Globus pallidus (tissue), 1 donor: ENCODE data around the gene ARMC12.
"Not testable (repeated sequence)": the region's sequence is repeated elsewhere in the genome, so short reads cannot be mapped to it uniquely, and the experiment has no call there.

Experiments used
- DNase-seq: peaks from one replicate; pipeline ENCODE4 v3.0.0-alpha.2; 2015; ENCODE audit warnings: low spot score

Gene ARMC12

DNA sequence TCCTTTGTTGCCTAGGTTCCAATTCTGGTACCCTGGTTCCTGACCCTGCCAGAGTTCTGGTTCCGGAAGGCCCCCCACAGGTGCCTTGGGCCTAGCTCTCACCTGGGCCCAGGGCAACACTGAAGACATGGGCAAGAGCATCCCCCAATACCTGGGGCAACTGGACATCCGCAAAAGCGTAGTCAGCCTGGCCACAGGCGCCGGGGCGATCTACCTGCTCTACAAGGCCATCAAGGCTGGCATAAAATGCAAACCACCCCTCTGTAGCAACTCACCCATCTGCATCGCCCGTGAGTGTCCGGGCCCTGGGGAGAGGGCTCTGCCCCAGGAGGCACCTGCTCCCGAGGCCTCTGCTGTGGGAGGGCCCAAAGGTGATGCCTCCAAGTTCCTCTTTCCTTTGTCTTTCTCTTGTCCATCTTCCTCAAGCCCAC, at the start of gene ARMC12:
Gene ARMC12 (plus strand): TSS at position 51 of the 431 bp plus-strand sequence. CDS start 77 bp downstream, at position 128.
- DNase-seq = no peak

DNA sequence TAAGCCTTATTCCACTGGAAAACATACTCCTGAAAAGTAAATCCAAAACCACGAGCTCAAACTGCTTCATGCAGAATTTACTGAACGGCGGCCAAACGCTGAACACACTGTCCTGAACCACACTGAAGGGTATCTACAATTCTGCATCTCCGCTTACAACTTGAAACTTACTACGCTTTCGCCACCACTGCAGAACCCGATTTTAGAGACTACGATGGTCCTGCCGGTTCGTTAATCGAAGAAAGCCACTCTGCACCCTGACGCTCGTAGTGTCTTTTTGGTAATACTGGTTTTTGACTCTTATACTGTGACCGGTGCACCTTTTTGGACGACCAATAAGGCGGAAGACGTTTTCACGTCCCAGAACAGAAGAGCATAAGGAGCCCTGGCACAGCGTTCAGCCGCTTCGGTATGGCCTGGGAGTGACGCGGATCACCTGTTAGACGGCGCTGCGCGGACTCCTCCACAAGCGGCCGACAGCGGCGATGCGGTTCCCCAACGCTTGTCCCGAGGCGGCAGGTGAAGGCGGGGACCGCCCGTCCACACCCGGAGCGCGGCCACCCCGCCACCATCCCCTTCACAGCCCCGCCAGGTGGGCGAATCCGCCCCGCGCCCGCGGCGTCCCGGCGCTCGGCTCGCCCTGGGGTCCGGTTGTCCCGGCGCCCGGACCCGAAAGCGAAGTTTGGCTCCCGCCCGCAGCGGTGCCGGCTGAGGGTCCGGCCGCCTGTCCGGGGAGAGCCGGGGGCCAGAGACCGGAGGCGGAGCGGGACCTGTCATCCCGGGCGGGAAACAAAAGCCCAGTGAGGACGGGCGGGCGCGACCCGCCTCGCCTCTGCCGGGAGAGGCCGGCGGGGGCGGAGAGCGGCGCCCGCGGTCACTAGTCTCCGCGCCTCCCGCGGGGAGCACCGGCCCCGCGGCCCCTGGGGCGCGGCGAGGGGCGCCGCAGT, 48.9 kb upstream of the ARMC12 start:
- DNase-seq = peak; percentile 49

- DNase-seq = peak; percentile 94
Observed at GRCh38 chr6:35688605-35689322, 48.1 kb upstream of the ARMC12 start, which contains the start of gene FKBP5. FKBP5 (minus strand) TSS chr6:35688915; CDS start chr6:35642824, 46,091 bp downstream.

- DNase-seq = not testable (repeated sequence)
Observed at GRCh38 chr6:35690006-35690405, 46.8 kb upstream of the ARMC12 start.

DNA sequence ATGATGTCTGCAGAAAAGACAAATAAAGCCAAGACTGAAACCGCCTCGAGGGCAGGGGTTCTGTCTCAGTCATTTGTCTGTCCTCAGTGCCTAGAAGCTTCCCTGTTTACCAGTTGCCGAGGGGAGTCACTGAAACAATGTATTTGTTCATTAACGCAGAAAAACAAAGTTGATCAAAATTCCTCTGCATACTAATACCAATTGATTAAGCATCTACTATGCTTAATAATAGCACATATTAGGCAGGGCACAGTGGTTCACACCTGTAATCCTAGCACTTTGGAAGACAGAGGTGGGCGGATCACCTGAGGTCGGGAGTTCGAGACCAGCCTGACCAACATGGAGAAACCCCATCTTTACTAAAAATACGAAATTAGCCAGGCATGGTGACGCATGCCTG, 46.3 kb upstream of the ARMC12 start:
- no peak for DNase-seq

GRCh38 chr6:35691027-35691824, 45.6 kb upstream of the ARMC12 start:
- DNase-seq = peak; percentile 60

DNA sequence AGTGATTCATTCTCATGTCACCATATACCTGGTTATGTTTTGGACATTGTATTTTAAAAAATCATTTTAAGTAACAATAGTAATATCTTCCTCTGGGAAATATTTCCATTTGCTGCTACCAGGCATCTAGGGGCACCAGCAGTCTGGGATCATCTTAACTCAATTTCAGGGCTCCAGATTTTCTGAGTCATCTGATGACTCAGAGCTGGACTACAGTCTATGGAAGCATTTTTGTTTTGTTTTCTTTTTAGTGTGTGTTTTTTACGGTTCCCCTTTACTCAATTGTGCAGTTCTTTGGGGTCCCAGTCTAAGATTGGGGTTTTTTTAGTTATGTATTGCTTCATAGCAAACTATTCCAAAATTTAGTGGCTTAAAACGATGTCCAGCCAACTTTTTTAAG, 42.4 kb upstream of the ARMC12 start:
- DNase-seq = no peak

GRCh38 chr6:35698430-35698829, 38.4 kb upstream of the ARMC12 start:
- DNase-seq = not testable (repeated sequence)

DNA sequence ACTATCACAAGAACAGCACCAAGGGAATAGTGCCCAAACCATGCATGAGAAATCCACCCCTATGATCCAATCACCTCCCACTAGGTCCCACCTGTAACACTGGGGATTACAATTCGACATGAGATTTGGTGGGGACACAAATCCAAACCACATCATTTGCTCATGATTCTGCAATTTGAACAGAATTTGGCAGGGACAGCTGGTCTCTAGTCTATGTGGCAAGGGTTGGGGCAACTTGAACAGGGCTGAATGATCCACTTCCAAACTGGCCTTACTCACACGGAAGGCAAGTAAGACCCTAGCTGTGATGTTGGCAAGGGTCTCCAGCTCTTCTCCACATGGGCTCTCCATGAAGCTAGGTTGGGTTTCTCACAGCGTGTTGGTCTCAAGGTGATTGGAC, 38.0 kb upstream of the ARMC12 start:
- DNase-seq = no peak

- no peak for DNase-seq
Observed at GRCh38 chr6:35703554-35703953, 33.3 kb upstream of the ARMC12 start.

GRCh38 chr6:35706468-35706867, 30.4 kb upstream of the ARMC12 start:
- DNase-seq = no peak

- DNase-seq = no peak
Observed at GRCh38 chr6:35707714-35708407, 29.0 kb upstream of the ARMC12 start.

- DNase-seq = no peak
Observed at GRCh38 chr6:35708585-35708984, 28.2 kb upstream of the ARMC12 start.

DNA sequence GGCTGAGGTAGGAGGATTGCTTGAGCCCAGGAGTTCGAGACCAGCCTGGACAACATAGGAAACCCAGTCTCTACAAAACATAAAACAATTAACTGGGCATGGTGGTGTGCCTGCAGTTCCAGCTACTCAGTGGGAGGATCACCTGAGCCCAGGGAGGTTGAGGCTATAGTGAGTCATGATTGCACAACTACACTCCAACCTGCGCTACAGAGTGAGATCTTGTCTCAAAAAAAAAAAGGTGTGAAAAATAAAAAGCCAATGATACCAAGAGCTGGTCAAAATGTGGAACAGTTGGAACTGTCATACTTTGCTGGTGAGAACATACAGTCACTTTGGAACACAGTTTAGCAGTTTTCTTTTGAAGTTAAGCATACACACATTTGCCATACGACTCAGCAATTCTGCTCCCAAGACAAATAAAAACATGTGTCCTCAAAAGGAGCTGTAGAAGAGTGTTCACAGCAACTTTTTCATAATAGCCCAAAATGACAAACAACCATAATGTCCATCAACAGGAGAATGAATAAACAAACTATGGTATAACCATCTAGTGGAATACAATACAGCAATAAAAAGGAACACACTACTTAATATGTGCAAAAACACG, 26.5 kb upstream of the ARMC12 start:
- no peak for DNase-seq

DNA sequence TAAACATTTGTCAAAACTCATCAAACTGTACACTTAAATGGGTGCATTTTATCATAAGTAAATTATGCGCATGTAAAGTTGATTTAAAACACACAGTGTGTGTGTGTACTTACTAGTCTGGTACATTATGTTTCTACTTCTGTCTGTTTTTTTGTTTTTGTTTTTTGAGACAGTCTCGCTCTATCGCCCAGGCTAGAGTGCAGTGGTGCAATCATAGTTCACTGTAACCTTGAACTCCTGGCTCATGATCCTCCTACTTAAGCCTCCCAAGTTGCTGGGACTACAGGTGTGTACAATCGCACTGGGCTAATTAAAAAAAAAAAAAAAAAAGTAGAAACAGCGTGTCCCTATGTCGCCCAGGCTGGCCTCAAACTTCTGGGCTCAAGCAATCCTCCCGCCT, 25.1 kb upstream of the ARMC12 start:
- no peak for DNase-seq

DNA sequence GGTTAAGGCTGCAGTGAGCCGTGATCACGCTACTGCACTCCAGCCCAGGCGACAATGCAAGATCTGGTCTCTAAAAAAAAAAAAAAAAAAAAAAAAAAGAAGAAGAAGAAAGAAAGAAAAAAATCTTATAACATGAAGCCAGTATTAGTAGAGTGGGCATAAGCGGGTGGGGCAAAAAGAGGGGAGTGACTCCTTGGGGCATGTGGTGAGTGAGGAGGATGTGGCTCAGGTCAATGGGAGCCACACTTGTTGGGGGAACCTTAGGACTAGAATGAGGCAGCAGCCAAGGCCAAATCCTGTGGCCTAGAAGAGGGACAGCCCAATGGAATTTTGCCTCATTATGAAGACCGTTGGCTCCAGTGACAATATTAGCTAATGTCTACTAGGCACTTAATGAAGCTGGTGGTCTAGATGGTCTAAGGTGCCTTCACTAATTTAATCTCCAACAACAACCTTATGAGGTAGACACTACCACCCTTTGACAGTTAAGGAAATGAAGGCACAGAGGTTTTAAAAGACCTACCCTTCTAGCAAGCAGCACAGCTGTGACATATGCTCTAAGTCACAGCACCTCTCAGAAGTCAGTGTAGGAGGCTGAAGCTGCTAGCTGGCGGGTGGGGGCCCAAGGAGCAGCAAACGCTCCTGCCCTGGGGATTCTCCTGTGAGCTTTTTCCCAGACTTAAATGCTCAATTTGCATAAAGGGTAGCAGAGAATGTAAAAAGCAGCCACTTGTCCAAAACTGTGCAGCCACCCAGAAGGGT, 23.6 kb upstream of the ARMC12 start:
- DNase-seq = no peak

- no peak for DNase-seq
Observed at GRCh38 chr6:35716798-35717197, 20.0 kb upstream of the ARMC12 start.

GRCh38 chr6:35717449-35718374, 19.1 kb upstream of the ARMC12 start:
- no peak for DNase-seq

GRCh38 chr6:35718375-35718736, 18.5 kb upstream of the ARMC12 start:
- DNase-seq = no peak
